Limb (tissue), 2 donors: ENCODE measurements around the gene NECTIN4.

Experiments used
- DNase-seq, 2 donors: peaks; one replicate each; pipeline ENCODE4 v3.0.0-alpha.2; 2016; ENCODE audit errors: extremely low spot score in 2 of 2

NECTIN4 gene

GRCh38 chr1:161059293-161059692, 30.1 kb downstream of the NECTIN4 start:
- no peak for DNase-seq

- DNase-seq, result no peak
Measured at GRCh38 chr1:161054805-161055204, 34.6 kb downstream of the NECTIN4 start.

DNA sequence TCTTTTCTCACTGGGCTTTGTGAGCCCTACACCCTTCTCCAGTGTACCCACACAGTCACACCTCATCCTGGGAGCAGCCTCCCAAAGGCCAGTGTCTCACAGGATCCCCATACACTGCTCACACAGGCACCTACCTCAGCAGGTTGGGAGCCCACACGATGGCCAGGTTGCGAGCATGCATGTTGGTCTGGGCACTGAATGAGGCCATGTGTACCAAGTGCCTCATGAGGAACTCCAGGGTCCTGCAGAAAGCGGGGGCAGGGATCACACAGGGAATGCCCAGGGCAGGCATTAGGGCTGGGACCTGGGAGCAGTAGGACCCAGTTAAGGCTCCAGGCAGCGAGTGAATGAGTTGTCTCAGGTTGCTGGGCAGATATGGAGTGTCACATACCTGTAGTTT, 35.1 kb downstream of the NECTIN4 start:
- no peak for DNase-seq

- no peak for DNase-seq
Measured at GRCh38 chr1:161052899-161053298, 36.5 kb downstream of the NECTIN4 start.

DNA sequence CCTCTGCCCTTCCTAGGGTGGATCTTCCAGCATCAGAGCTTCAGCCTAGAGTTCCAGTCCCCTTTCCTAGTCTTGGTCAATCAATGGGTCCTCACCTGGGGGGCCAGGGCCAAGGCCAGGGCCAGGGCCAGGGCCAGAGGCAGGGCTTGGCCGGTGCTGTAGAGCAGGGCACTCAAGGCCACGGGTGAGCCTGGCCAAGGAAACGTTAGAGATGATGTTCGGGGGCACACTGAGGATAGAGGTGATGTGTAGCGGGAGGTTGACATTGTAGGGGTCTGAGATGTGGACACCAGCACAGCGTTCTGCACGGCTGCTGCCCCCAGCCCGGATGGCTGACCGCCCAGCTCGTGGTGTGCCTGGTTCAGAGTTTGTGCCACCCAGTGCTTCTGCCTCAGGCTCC, 38.1 kb downstream of the NECTIN4 start:
- DNase-seq, result no peak

- no peak for DNase-seq
Measured at GRCh38 chr1:161048949-161049722, 40.2 kb downstream of the NECTIN4 start.

DNA sequence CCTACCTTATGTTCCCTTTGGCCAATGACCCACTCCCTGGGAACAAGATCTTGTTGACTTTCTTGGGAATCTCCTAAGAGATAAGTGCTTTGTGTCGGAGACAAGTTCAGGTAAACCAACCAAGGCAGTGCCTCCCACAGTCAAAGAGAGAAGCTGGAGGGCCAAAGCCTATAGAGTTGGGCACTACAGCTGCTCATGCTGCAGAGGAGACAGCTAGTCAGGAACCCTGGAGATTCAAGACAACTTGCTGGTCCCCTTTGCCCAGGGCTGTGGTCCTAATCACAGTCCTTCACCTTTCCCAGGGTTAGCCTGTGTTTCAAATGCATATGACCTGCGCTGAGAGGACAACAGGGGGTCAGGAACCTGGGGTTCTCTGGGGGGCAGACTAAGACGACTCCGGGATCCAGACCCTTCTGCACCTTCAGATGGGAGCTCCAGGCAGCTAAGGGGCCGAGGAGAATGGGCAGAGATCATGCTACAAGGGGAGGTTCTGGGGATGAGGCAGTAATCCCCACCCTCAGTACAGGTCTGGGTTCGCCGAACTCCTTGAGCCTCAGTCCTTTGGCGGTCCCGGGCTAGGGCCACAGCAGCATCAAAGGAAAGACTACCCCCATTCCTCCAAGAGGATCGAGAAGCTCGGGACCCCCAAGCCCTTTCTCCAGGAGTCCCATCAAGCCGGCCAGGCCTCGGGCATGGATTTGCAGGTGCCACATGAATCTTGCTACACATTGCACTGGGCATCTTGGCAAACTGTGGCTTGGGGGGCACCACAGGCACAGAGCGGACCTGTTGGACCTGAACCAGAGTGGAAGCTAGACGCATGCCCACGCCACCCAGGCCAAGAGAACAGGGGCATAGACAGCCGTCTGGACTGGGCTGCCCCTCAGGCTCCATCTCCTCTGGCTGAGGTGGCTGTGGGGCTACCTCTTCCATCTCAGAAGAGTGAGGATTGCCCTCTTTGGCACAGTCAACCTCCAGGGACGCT, 41.6 kb downstream of the NECTIN4 start:
- no peak for DNase-seq

DNA sequence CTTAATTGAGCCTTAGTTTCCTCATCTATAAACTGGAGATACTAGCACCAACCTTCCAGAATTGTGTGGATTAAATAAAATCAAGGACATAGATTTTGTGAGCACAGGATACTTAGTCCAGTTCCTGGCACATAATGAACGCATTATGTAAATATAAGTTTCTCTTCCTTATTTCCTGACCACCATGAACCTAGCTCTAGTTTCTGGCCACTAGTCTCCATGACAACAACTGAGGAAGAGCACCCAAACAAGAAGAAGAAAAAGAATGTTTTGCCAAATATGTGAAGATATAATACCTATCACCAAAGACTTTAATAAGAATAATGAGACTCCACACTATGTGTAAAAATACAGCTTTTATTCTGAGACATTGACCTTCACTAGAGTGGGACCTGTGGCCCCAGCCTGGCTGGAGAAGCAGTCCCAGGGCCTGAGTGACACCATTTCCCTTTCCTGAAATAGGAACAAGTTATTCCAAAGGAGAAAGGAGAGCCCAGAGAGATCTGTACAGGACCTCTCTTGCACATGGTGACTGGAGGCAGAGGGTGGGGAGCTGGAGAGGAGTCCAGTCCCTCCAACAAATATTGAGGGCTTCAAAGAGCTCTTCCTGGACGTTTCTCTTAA, 42.6 kb downstream of the NECTIN4 start:
- no peak for DNase-seq

DNA sequence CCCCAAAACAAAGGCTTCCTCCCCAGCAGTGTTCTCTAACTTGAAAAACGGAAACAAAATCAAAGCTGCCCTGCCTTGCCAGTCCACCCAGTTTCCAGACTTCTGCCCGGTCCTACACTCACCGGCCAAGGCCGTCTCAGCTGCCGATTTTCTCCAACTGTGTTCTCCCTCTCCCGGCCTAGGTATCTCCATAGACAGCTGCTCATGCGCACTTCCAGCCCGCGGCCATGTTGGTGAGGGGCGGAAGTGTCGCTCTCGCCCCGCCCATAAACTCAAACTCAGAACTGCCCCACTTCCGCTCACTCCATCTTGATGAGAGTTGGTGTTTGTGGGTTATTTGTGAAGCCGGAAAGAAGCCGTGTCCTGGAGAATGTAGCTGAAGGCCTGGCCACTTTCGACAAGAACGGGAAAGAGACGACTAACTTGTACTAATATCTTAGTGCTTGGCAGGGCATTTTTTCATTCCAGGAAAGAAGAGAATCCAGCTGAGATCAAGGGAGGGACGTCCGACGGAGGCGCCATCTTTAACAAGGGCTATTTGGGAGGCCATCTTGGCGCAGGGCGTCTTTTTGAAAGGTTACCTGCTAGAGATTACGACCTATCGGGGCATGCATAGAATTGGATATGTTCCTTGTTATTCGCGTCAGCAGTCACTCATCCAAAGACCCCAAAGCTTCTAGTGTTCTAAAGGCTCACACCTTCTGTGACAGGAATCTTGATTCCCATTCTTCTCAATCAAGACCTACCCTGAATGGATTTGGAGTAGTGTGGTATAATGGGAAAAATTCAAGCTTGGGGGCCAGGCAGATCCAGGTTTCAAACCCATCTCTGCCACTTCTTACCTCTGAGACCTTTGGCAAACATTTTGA, 43.4 kb downstream of the NECTIN4 start, which contains the start of gene USF1:
USF1 (minus strand) TSS at position 242 of the 869 bp plus-strand sequence. CDS start 2,702 bp downstream, outside the sequence.
- peak; percentile 96 to 98 for DNase-seq

GRCh38 chr1:161044908-161045735, 44.2 kb downstream of the NECTIN4 start:
- peak; percentile 54 to 70 for DNase-seq

GRCh38 chr1:161044535-161044907, 44.8 kb downstream of the NECTIN4 start:
- DNase-seq, result peak; percentile 5 to 36

GRCh38 chr1:161039546-161039945, 49.8 kb downstream of the NECTIN4 start:
- DNase-seq, result no peak

DNA sequence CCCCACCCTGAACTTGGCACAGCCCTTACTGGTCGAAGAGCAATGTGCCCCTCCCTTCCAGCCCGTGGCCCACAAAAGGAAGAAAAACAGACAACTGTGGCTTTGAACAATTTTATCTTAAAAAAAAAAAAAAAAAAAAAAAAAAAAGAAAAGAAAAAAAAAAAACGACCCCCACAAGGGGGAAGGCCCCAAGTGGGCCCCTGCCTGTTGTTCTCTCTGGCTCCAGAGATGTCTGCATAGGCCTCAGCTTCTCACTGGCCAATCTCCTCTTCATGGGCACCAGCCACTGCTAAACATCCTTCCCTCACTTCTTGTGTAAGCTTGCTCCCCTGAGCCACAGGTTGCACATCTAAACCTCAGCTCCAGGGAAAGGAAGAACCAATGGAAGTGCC, 50.2 kb downstream of the NECTIN4 start:
- no peak for DNase-seq

GRCh38 chr1:161038523-161039153, 50.7 kb downstream of the NECTIN4 start, which contains the start of gene TSTD1:
TSTD1 (minus strand) TSS chr1:161038964; CDS start chr1:161038889, 75 bp downstream.
- peak; percentile 21 to 71 for DNase-seq

GRCh38 chr1:161037661-161038522, 51.5 kb downstream of the NECTIN4 start:
- DNase-seq, result no peak

DNA sequence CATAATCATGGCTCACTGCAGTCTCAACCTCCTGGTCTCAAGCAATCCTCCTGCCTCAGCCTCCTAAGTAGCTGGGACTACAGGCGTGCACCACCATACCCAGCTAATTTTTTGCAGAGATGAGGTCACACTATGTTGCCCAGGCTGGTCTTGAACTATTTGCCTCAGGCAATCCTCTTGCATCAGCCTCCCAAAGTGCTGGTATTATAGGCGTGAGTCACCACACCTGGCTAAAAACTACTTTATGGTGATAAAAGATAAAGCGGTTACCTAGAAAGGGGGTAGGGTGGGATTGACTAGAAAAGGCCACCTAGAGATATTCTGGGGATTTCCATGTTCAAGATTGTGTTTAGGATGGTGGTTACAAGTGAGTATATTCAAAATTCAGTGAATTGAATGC, 55.6 kb downstream of the NECTIN4 start:
- no peak for DNase-seq

DNA sequence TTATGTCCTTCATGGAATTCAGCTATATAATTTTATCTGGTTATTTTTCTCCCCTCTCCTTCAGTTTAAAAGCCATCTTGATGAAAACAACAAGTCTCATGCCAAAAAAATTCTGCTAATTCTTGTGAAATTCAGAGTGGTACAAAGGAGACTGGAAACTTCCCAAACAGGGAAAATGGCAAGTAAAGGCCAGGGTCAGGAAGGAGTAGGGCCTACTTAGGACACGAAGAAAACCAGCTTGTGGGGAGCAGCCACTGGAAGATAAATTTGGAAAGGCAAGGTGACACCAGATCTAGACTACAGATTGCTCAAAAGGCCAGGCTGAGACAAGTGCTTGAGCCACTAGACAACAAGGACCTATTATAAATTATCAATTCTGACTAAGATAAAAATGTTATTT, 56.9 kb downstream of the NECTIN4 start:
- no peak for DNase-seq

DNA sequence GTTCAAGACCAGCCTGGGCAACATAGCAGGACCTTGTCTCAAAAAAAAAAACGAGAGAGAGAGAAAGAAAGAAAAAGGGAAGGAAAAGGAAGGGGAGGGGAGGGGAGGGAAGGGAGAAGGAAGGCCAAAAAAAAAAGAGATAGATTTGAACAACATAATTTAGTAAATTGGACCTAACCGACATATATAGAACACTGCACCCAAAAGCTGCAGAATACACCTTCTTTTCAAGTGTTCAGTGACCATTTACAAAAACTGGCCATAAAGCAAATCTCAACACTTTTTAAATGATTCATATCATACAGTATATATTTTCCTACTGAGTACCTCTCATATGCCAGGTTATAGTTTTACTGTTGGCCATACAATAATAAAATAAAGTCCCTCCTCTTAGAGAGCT, 57.5 kb downstream of the NECTIN4 start:
- no peak for DNase-seq
